ENCODE data around the gene UTP14C.

GRCh38 chr13:52048516-52048915 lies 24.0 kb downstream of the UTP14C start:
- TF ChIP-seq EZH2 (IDR thresholded peaks at IDR 0.05; ENCODE audit: insufficient read depth, poor library complexity, severe bottlenecking), result no peak
- no peak for TF ChIP-seq EZH2phosphoT487 (IDR thresholded peaks at IDR 0.05; ENCODE audit: insufficient read depth, low read depth)
